GM18505 (cell line): ENCODE results near the gene IL4.

Experiments
- ATAC-seq: cut with Tn5 transposase; IDR thresholded peaks from one replicate; pipeline ENCODE4 v1.9.1; 2021; ENCODE audit not compliant: unreplicated experiment
- POLR2A ChIP-seq: IDR thresholded peaks from 4 replicates; pipeline ENCODE4 v1.6.1; 2011; ENCODE audit warnings: borderline replicate concordance; ENCODE audit not compliant: insufficient read depth, insufficient read length; ENCODE audit errors: extremely low read depth

Gene IL4

GRCh38 chr5:132674671-132675506 lies 1.1 kb downstream of the IL4 start:
- peak; percentile 88 for ATAC-seq
- peak; percentile 66 for TF ChIP-seq POLR2A

- TF ChIP-seq POLR2A, result no peak
- ATAC-seq, result no peak
Measured at GRCh38 chr5:132675936-132676689, 2.3 kb downstream of the IL4 start.

DNA sequence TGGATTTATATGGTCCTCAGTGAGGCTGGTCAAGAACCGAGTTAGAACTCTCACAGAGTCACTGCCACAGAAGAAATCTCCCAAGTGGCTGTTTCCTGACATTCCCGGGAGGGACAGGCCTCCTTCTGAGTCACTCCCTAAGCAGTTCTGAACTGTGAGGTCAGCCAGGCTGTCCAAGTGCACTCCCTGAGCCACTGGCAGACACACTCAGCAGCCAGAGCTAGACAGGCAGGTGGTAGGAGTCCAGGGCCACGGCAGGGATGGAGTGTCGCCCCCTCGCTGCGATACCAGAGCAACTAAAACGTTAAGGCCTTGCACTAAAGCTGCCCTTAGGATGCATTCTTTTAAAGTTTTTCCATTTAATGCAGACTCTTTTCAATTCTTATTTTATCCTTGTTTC lies 3.4 kb downstream of the IL4 start:
- ATAC-seq, result no peak
- no peak for TF ChIP-seq POLR2A

DNA sequence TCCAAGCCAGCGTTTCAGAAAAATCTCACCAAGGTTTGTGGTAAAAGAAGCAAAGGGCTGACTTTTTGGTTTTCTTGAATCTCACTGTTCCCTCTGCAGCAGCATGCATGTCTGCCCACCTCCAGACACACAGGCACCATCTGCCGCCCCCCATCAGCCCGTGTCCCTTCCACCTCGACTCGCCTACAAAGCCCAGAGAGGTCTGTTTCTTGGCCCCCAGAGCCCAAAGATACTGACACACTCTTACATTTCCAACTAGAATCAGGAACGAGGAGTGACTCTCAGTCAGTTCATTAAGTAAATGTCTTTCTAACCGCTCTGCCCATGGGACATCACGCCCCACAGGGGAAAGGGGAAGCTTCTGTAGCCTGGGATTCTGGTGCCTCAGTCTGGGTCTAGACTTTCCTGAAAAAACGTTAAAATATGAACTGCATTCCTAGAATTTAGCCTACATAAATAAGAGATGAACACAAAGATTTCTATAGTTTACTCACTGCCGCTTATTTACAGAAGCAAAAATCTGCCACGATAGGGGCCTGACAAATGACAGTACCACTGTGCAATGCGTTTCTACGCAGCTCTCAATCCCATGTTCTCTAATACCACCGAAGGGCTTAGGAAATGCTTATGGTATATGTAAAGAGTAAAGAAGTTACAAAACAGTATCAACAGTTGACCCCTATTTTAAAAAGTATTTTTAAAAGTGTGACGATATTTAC lies 4.1 kb downstream of the IL4 start:
- no peak for TF ChIP-seq POLR2A
- ATAC-seq, result no peak

DNA sequence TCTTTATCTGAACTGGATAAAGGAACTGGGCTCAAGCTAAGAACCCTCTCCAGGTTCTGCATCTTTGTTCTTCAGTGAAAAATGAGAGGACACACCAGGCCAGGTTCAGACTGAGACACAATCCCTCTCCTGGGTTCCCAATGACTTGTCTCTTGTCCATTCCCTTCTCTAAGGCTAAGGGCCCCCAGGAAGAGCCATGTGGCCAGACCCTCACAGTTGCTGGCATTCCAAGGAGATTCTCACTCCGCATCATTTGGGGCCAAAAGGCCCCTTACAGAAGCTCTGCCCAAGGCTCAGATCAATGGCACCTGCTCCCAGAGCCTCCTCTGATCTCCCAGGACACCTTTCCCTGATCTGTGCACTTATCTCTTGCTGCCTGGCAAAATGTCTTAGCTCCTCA lies 4.9 kb downstream of the IL4 start:
- TF ChIP-seq POLR2A, result no peak
- ATAC-seq, result no peak

DNA sequence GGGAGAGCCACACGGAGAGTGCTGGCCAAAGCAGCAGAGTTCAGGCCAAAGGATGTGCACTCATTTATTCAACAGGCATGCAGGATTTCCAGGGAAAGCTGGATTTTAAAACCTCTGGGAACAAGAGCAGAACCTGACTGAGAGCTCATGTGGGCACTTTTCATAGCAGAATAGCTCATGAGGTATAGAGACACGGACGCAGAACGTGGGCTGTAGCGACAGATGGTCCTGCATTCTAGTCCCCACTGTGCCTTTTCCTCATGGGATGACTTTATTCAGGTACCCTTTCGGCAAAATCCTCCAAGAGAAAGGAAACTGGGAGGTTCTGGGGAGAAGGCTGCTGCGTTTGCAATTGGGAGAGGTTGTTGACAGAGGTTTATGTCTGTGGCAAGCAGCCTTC lies 5.4 kb downstream of the IL4 start:
- no peak for ATAC-seq
- no peak for TF ChIP-seq POLR2A

GRCh38 chr5:132679717-132680380 lies 6.1 kb downstream of the IL4 start:
- no peak for ATAC-seq
- no peak for TF ChIP-seq POLR2A

DNA sequence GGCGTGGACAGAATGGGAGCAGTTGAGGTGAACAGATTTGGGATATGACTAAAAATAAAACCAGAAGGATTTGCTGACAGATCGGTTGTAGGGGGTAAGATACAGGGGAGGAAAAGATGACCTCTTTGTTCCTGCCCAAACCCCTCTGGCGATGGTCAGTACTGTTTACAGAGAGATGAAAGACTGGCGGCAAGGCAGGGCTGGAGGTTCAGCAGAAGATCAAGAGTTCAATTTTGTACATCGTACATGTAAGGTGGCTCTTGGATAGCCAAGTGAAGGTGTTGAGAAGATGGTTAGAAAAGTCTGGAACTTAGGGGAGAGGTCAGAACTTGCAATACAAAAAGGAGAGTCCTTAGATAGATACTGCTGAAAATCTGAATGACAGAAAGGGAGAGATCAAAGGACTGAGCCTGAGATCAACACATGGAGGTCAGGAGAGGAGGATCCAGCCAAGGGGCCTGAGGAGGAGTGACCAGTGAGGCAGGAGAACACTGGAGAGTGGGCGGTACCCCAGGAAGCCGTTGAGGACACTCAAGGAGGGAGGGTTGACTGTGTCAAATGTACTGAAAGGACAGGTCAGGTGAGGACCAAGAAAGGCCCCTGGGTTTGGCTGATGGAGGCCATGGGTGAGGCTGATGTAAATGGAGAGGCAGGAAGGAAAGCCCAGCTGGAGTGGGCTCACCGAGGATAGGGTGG lies 7.1 kb downstream of the IL4 start:
- TF ChIP-seq POLR2A, result no peak
- ATAC-seq, result no peak

DNA sequence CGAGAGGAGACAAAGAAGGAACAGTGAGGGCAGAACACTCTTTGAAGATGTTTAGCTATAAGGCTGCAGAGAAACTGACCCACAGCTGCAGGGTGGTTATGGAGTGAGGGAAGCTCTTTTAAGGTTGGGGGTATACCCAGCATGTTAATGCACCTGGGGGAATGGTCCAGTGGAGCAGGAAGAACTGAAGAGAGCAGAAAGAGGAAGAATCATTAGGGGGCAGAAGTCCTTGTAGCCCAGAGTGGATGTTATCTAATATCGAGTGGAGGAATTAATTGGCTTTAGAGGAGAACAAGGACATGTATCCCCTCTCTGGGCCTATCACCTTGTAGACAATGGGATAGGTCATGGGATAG lies 7.7 kb downstream of the IL4 start:
- no peak for ATAC-seq
- no peak for TF ChIP-seq POLR2A

DNA sequence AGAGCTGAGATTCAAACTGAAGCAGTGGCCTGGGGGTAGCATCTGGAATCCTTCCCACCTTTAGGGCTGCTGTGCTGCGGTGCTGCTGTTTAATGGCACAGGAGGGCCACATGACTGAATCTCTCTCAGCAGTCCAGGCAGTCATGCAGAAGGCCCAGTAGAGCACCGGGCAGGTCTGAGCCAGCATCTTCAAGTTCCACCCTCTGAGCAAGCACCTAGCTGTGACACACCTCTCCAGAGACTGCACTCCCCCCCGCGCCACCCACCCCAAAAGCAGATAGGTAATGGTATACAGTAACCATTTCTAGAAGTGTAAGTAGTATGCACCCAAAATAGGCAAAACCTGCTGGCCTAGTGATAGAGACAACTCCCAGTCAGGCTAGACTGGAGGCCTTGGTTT lies 8.2 kb downstream of the IL4 start:
- no peak for TF ChIP-seq POLR2A
- no peak for ATAC-seq

DNA sequence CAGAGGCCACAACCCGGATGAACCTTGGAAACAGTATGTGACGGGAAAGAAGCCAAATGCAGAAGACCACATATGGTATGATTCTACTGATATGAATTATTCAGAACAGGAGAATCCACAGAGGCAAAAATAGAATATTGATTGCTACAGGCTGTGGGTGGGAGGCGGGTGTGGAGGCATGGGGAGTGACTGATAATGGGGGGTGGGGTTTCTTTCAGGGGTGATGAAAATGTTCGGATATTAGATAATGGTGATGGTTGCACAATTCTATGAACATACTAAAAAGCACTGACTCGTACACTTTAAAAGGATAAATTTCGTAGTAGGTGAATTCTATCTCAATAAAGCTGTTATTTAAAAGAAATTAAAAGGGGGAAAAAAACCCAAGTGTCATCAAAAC lies 10.7 kb downstream of the IL4 start:
- no peak for TF ChIP-seq POLR2A
- no peak for ATAC-seq

DNA sequence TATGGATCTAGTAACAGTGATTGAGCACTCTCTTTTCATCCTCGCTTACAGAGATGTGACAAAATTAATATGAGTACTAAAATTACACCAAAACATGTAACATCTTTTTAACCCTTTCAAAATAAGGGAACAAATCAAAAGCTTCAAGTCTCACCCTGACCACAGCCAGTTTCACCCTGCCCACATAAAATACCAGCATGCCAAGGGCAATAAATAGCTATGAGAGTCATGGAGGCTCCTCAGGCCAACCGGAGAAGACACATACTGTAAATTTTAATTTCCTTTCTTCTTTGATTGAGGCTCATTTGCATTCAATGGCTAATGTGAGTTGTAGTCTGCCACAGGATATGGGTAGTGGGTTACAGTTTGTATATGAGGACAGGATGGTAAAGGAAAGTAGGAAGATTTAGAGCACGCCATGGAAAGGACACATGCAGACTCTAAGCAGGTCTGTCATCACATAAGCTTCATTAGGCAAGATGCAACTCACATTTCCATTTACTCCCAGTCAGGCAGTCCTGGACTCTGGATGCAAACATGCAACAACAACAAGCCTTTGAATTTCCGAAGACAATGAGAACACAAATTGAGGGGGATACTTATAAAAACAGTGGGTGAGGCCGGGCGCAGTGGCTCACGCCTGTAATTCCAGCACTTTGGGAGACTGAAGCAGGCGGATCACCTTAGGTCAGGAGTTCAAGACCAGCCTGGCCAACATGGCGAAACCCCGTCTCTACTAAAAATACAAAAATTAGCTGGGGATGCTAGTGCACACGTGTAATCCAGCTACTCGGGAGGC lies 11.3 kb downstream of the IL4 start:
- ATAC-seq, result no peak
- TF ChIP-seq POLR2A, result no peak

- no peak for TF ChIP-seq POLR2A
- no peak for ATAC-seq
Measured at GRCh38 chr5:132686193-132686592, 12.4 kb downstream of the IL4 start.

GRCh38 chr5:132687995-132688394 lies 14.2 kb downstream of the IL4 start:
- no peak for TF ChIP-seq POLR2A
- no peak for ATAC-seq
